Nephron (organoid): ENCODE measurements around the gene SLC48A1.

ENCODE experiments used
- H3K27ac Mint-ChIP-seq, 3 experiments: 2 replicates each; pipeline ENCODE4 v1.8.0; 2020; ENCODE audit warnings: mixed read lengths in 3 of 3, mild to moderate bottlenecking in 2 of 3, moderate library complexity in 1 of 3
- H3K27me3 Mint-ChIP-seq: 2 replicates; pipeline ENCODE4 v1.8.0; 2021; ENCODE audit warnings: low read depth, mild to moderate bottlenecking, moderate library complexity, mixed read lengths
- H3K36me3 Mint-ChIP-seq: 2 replicates; pipeline ENCODE4 v1.8.0; 2020; ENCODE audit warnings: low read depth, mixed read lengths
- H3K4me1 Mint-ChIP-seq: 2 replicates; pipeline ENCODE4 v1.8.0; 2020; ENCODE audit warnings: mixed read lengths
- H3K4me3 Mint-ChIP-seq, 3 experiments: 2 replicates each; pipeline ENCODE4 v1.8.0; 2020; ENCODE audit warnings: mild to moderate bottlenecking in 3 of 3, mixed read lengths in 3 of 3, moderate library complexity in 2 of 3
- H3K9me3 Mint-ChIP-seq: 2 replicates; pipeline ENCODE4 v1.8.0; 2020; ENCODE audit warnings: mixed read lengths
- TF ChIP-seq, protein P1 (sequence below), 3 experiments: fragments of 200-600 bp; sonication (generic); IDR thresholded peaks; one replicate each; pipeline ENCODE4 v1.5.0; 2021; ENCODE audit warnings: antibody characterized with exemption in 3 of 3; ENCODE audit not compliant: unreplicated experiment in 3 of 3

Gene SLC48A1

GRCh38 chr12:47770086-47770726, 2.8 kb upstream of the SLC48A1 start:
- H3K36me3 Mint-ChIP-seq, result no peaks in the 10 kb centered on the region
- TF ChIP-seq, protein P1, sequence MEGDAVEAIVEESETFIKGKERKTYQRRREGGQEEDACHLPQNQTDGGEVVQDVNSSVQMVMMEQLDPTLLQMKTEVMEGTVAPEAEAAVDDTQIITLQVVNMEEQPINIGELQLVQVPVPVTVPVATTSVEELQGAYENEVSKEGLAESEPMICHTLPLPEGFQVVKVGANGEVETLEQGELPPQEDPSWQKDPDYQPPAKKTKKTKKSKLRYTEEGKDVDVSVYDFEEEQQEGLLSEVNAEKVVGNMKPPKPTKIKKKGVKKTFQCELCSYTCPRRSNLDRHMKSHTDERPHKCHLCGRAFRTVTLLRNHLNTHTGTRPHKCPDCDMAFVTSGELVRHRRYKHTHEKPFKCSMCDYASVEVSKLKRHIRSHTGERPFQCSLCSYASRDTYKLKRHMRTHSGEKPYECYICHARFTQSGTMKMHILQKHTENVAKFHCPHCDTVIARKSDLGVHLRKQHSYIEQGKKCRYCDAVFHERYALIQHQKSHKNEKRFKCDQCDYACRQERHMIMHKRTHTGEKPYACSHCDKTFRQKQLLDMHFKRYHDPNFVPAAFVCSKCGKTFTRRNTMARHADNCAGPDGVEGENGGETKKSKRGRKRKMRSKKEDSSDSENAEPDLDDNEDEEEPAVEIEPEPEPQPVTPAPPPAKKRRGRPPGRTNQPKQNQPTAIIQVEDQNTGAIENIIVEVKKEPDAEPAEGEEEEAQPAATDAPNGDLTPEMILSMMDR (IDR thresholded peaks at IDR 0.05; ENCODE audit: unreplicated experiment in 3 of 3), result no peak
- peaks cover 15% of the 10 kb centered on the region for H3K27me3 Mint-ChIP-seq
- H3K4me1 Mint-ChIP-seq, result peaks cover 23% of the 10 kb centered on the region
- no peak overlapping the region for H3K27ac Mint-ChIP-seq
- H3K4me3 Mint-ChIP-seq, result no peak overlapping the region
- H3K9me3 Mint-ChIP-seq, result no peaks in the 10 kb centered on the region

DNA sequence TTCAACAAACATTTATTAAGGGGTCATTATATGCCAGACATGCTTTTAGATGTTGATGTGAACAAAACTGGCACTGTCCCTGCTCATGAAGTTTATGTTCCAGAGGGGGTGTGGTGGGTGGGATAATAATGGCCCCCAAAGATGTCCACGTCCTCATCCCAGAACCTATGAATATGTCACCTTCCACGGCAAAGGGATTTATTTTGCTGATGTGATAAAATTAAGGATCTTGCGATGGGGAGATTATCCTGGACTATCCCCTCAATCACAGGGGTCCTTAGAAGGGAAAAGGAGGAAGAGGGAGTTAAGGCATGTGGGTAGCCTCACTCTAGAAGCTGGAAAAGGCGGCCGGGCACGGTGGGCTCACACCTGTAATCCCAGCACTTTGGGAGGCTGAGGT, 1.7 kb upstream of the SLC48A1 start:
- Mint-ChIP-seq H3K9me3 (no peaks in the 10 kb centered on the region), H3K4me1 (peaks cover 27% of the 10 kb centered on the region), H3K36me3 (no peaks in the 10 kb centered on the region), H3K27me3 (peaks cover 12% of the 10 kb centered on the region), H3K4me3 (peak overlapping the region in 2 of 3 experiments; percentile 62 to 66), H3K27ac (no peak overlapping the region)
- TF ChIP-seq, protein P1 (IDR thresholded peaks at IDR 0.05; ENCODE audit: unreplicated experiment in 3 of 3), result no peak

GRCh38 chr12:47772094-47772660, 861 bp upstream of the SLC48A1 start:
- TF ChIP-seq, protein P1 (IDR thresholded peaks at IDR 0.05; ENCODE audit: unreplicated experiment in 3 of 3), result no peak
- Mint-ChIP-seq H3K4me3 (peak overlapping the region; percentile 85 to 92 (median 92)), H3K27me3 (peaks cover 12% of the 10 kb centered on the region), H3K36me3 (no peaks in the 10 kb centered on the region), H3K4me1 (peaks cover 27% of the 10 kb centered on the region), H3K27ac (peak overlapping the region; percentile 75 to 89 (median 82)), H3K9me3 (no peaks in the 10 kb centered on the region)

DNA sequence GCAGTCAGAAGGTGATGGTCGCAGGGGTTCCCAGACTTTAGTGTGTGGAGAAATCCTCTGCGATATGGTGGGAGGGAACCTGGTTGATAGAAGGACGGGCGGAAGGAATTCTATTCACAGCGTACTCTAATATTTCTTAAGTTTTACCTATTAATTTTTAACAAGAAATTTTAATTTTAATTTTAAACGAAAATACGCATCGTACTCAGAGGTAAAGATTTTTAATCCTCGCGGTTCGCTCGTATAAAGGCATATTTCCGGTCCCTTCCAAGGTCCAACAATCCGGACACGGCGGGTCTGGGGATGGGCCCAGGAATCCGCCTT, 338 bp upstream of the SLC48A1 start:
- TF ChIP-seq, protein P1 (IDR thresholded peaks at IDR 0.05; ENCODE audit: unreplicated experiment in 3 of 3), result no peak
- H3K9me3 Mint-ChIP-seq, result no peaks in the 10 kb centered on the region
- peak overlapping the region; percentile 85 to 92 (median 92) for H3K4me3 Mint-ChIP-seq
- H3K36me3 Mint-ChIP-seq, result no peaks in the 10 kb centered on the region
- H3K27ac Mint-ChIP-seq, result peak overlapping the region; percentile 75 to 89 (median 82)
- H3K4me1 Mint-ChIP-seq, result peaks cover 22% of the 10 kb centered on the region
- peaks cover 12% of the 10 kb centered on the region for H3K27me3 Mint-ChIP-seq

DNA sequence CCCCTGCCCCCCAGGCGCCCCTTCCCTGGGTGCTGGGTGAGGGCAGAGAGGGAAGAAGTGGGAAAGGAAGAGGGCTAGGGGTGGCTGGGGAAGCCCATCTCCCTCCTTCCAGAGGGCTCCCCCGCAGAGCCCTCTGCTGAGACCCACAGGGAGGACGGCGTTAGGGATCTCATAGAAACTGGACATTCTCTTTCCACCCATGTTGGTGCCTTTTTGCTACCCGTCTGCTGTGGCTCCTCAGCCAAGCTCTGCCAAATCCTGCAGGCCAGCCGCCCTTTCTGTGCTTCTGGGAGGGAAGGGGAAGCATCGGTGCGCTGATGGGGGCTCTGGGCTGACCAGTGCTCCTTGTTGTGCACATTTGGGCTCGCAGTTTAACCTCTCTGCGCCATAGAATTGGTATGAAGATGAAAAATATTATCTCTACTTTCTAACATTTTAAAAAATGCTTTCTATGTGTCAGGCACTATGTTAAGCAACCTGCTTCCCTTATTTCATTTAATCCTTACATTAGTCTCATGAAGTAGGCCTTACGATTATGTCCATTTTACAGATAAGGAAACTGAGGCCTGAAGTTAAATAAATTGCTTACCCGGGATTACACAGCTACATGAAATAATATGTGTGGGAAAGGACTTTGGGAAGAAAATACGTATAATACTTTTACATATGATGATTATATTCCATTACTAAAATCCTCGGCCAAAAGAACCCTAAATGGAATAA, 981 bp downstream of the SLC48A1 start:
- H3K4me3 Mint-ChIP-seq, result peak overlapping the region; percentile 93 to 97 (median 95)
- peaks cover 24% of the 10 kb centered on the region for H3K4me1 Mint-ChIP-seq
- TF ChIP-seq, protein P1 (IDR thresholded peaks at IDR 0.05; ENCODE audit: unreplicated experiment in 3 of 3), result no peak
- H3K27ac Mint-ChIP-seq, result peak overlapping the region in 2 of 3 experiments; percentile 74 to 89
- no peaks in the 10 kb centered on the region for H3K36me3 Mint-ChIP-seq
- no peaks in the 10 kb centered on the region for H3K9me3 Mint-ChIP-seq
- H3K27me3 Mint-ChIP-seq, result peaks cover 12% of the 10 kb centered on the region
